Measurements from ENCODE around the gene SPOCK1. TPM values are rescaled to one million over a fixed set of nuclear protein-coding genes. Genes with fewer than 3 reads are reported as not detected.
"Not testable (repeated sequence)": the region's sequence is repeated elsewhere in the genome, so short reads cannot be mapped to it uniquely, and the experiment has no call there.

Gene SPOCK1
- total RNA-seq, 2 experiments from 2014 or later = not detected

DNA sequence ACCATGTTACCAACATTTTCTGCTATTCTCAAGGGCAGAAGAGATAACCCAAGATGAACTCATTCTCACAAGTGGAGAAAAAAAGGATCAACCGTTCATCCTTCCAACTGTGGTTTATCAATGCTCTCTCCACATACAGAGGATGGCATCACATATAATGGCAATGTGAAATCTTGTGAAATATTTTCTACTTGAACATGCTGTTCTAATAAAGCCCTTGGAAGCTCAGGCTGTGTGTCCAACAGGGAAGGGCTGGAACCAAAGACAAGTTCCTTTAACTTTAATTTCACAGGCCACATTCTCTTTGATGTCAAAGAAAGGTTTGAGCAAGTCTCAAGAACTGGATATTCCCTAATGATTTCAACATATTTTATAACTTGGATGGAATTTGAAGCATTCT lies 230.5 kb downstream of the SPOCK1 start:
- CTCF ChIA-PET = interaction anchor here (0.6 to 1.1 kb wide), 2 partner anchors 13 to 52 kb away, joined by 3 read pairs; no protein-coding TSS in a partner anchor
- no peak for DNase-seq
- H3K27ac Mint-ChIP-seq = no peak overlapping the region
- intact Hi-C loops (cut with micrococcal nuclease) = no loop called here
- peaks cover 3% of the 10 kb centered on the region for H3K27me3 Mint-ChIP-seq
- H3K36me3 Mint-ChIP-seq = no peaks in the 10 kb centered on the region
- no peaks in the 10 kb centered on the region for H3K9me3 Mint-ChIP-seq
- H3K4me1 Mint-ChIP-seq (ENCODE audit: low read depth) = no peaks in the 10 kb centered on the region
- POLR2A ChIA-PET = no interaction called here
- H3K4me3 Mint-ChIP-seq = no peak overlapping the region

DNA sequence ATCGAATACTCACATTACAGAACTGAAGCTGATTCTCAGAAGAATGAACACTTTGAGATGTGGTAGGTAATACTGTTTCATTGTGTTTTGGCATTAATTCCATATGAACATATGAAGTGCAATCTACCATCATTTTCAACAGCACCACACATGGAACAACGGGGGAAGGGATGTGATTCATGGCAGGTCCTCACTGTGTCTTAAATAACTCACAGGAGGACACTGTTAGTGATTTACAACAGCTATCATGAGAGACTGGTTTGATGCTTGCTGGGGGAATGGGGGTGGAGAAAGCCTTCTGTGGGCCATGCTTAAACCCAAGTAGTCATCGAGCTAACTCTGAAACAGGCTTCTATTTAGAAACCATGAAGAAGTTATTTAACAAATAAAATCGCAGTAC lies 232.9 kb downstream of the SPOCK1 start:
- Mint-ChIP-seq H3K27ac (no peak overlapping the region), H3K4me3 (no peak overlapping the region)
- POLR2A ChIA-PET = no interaction called here

DNA sequence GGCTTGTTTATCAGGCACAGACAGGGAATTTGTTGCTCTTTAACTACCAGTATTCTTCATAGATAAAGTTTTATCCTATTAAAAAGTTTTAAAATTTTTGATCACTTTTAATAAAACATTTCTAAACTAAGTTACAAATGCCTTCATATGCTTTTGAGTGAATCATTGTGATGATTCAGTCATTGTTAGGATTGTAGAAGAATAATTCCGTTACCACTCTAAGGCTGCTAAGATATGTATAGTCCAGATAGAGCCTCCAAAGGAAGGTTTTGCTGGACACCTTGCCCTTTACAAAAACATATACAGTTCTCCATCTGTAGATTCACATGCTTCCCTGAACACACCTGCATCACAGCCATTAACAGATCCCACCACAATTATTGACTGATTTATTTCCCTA lies 233.7 kb downstream of the SPOCK1 start:
- ChIA-PET CTCF (no interaction called here), POLR2A (no interaction called here)
- no peaks in the 10 kb centered on the region for H3K36me3 Mint-ChIP-seq
- no peaks in the 10 kb centered on the region for H3K27me3 Mint-ChIP-seq
- no peaks in the 10 kb centered on the region for H3K4me1 Mint-ChIP-seq (ENCODE audit: low read depth)
- H3K9me3 Mint-ChIP-seq = no peaks in the 10 kb centered on the region
- H3K4me3 Mint-ChIP-seq = no peak overlapping the region
- H3K27ac Mint-ChIP-seq = no peak overlapping the region
- no peak for DNase-seq
- intact Hi-C loops (cut with micrococcal nuclease) = no loop called here

More for the DNA sequence above, 232.9 kb downstream of the SPOCK1 start:
- intact Hi-C loops (cut with micrococcal nuclease) = no loop called here
- H3K27me3 Mint-ChIP-seq = no peaks in the 10 kb centered on the region
- no peaks in the 10 kb centered on the region for H3K36me3 Mint-ChIP-seq
- CTCF ChIA-PET = interaction anchor here (1.0 kb wide), 1 partner anchor 54 kb away, joined by 5 read pairs; no protein-coding TSS in a partner anchor
- no peaks in the 10 kb centered on the region for H3K4me1 Mint-ChIP-seq (ENCODE audit: low read depth)
- H3K9me3 Mint-ChIP-seq = no peaks in the 10 kb centered on the region
- DNase-seq = no peak

DNA sequence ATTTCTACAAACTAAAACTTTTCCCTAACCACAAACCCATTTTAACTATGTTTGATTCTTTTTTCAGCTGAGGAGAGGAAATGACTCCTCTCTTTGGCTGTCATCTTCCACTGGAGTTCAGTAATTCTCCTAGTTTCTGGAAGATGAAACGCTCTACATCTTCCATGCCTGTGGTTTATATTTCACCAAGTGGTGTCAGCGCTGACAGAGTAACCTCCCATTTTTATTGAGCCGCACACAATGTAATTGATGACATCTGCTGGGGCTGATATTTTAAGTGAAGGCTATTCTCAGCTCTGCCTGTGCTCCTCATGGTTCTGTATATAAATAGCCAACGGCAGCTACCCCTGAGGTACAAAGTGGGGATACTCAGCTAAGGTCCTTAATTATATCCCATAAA lies 234.6 kb downstream of the SPOCK1 start:
- Mint-ChIP-seq H3K27me3 (peaks cover 1% of the 10 kb centered on the region), H3K36me3 (no peaks in the 10 kb centered on the region), H3K27ac (no peak overlapping the region), H3K9me3 (no peaks in the 10 kb centered on the region), H3K4me1 (ENCODE audit: low read depth) (no peaks in the 10 kb centered on the region), H3K4me3 (no peak overlapping the region)
- intact Hi-C loops (cut with micrococcal nuclease) = no loop called here
- no peak for DNase-seq
- CTCF ChIA-PET = no interaction called here
- POLR2A ChIA-PET = no interaction called here

DNA sequence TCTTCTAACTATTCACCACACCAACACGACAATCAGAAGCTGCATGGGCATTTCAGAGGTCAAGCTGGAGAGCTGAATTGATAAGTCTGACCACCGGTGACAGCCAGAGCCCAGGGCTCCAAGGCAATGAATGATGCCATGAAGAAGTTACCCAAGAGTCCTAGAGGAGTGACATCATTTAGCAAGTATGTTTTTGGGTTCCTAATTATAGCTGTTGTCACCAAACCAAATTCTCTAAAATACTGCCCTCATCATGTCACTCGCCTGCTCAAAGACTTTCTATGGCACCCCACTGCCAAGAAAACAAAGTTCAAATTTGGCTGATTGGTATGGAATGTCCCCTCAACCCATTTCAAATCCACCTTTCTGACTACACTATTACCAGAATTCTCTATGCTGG lies 235.1 kb downstream of the SPOCK1 start:
- Mint-ChIP-seq H3K4me3 (no peak overlapping the region), H3K9me3 (no peaks in the 10 kb centered on the region), H3K27ac (no peak overlapping the region), H3K27me3 (peaks cover 1% of the 10 kb centered on the region), H3K4me1 (ENCODE audit: low read depth) (no peaks in the 10 kb centered on the region), H3K36me3 (no peaks in the 10 kb centered on the region)
- ChIA-PET CTCF (no interaction called here), POLR2A (no interaction called here)
- intact Hi-C loops (cut with micrococcal nuclease) = no loop called here
- DNase-seq = no peak

DNA sequence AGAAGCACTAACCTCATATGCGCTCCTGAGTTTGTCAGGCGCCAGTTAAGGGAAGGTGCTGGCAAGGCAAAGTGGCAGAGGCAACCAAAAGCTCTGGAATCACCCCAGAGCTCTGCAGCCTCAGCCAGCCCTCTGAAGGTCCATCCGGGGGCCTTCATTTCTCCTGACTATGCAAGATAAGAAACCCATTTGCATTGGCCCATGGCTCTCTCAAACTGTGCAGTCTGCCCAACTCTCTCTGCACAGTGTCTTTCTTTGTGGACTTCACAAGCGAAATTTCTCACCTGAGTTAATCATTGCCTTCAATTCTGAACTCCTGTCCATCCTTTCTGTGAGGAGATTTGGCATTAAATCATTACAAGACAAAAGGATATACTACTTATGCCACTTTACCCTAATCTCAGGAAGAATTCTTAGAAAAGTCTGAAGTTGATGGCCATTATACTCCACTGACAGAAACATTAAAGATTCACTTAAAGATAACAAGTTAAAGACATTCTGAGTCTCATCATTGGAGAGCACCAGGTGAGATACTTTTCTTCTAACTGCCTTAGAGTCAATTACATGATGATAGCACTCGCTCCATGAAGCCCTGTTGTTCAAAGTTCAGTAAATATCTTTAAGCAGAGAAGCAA lies 235.6 kb downstream of the SPOCK1 start:
- Mint-ChIP-seq H3K4me3 (no peak overlapping the region), H3K9me3 (no peaks in the 10 kb centered on the region), H3K27me3 (peaks cover 1% of the 10 kb centered on the region), H3K36me3 (no peaks in the 10 kb centered on the region), H3K4me1 (ENCODE audit: low read depth) (no peaks in the 10 kb centered on the region), H3K27ac (no peak overlapping the region)
- POLR2A ChIA-PET = no interaction called here
- CTCF ChIA-PET = no interaction called here
- intact Hi-C loops (cut with micrococcal nuclease) = no loop called here
- DNase-seq = no peak

DNA sequence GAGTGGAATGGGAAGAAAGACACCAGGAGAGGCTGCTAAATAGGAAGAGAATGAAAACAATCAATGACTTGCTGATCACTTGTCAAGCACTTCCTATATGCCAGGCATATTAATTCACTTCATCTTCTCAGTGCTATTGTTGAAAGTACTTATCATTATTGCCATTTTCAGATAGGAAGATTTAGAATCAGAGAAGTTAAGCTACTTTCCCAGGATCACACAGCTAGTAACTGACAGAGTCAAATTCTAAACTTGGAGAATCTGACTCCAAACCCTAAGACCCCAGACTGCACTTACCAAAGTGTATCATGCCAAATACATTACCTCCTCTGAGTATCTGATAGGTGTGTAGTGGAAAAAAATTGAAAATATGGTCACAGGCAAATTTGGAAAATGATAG lies 236.3 kb downstream of the SPOCK1 start:
- Mint-ChIP-seq H3K36me3 (no peaks in the 10 kb centered on the region), H3K4me3 (no peak overlapping the region), H3K4me1 (ENCODE audit: low read depth) (no peaks in the 10 kb centered on the region), H3K27ac (no peak overlapping the region), H3K9me3 (no peaks in the 10 kb centered on the region), H3K27me3 (peaks cover 1% of the 10 kb centered on the region)
- POLR2A ChIA-PET = no interaction called here
- DNase-seq = no peak
- CTCF ChIA-PET = no interaction called here
- intact Hi-C loops (cut with micrococcal nuclease) = no loop called here

DNA sequence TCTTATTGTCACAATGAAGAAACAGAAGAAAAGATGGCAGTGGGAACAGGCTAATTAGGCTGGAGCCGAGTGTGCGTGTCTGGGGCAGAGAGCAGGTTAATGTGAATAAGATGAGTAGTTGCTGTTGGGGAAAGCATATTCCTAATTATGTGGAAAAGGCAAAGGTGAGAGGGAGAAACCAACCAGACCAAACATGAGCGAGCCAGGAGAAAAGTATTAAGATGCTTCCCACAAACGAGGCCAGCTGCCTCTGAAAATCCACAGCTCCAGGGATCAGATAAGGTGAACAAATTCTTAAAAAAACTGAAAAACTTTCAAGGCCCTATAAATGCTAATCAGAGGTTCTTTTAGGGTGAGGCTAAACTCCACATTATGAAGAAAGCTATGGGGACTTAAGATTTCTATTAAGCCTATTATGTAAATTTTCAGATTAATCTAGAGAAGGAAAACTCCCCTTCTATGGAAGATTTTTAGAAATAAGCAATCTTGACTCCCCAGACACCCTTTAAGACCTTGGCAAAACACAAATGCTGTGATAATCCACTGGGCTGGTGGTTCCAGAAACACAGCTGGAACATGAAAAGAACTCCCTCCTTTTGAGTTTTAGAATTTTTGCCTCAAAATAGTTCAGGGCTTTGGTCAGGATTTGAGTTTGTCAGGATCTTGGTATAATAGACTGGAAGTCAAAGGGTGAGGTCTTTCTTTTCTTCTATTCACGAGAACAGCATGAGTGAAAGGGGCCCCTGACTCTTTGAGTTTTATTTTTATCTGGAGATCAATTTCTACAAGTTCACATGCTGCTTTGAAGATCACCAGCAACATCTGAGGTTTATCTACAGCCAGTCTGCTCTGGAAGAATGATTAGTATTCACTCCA lies 238.1 kb downstream of the SPOCK1 start:
- POLR2A ChIA-PET = no interaction called here
- H3K36me3 Mint-ChIP-seq = no peaks in the 10 kb centered on the region
- intact Hi-C loops (cut with micrococcal nuclease) = no loop called here

DNA sequence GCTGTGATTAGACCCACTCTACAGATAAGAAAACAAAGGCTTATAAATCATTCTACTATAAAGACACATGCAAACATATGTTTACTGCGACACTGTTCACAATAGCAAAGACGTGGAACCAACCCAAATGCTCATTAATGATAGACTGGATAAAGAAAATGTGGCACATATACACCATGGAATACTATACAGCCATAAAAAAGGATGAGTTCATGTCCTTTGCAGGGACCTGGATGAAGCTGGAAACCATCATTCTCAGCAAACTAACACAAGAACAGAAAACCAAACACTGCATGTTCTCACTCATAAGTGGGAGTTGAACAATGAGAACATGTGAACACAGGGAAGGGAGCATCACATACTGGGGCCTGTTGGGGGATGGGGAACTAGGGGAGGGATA lies 240.0 kb downstream of the SPOCK1 start:
- POLR2A ChIA-PET; H3K4me1 Mint-ChIP-seq (ENCODE audit: low read depth); H3K4me3 Mint-ChIP-seq; H3K36me3 Mint-ChIP-seq; H3K9me3 Mint-ChIP-seq; DNase-seq; H3K27ac Mint-ChIP-seq; H3K27me3 Mint-ChIP-seq; CTCF ChIA-PET; intact Hi-C loops (cut with micrococcal nuclease): not testable (repeated sequence)

More for the DNA sequence above, 238.1 kb downstream of the SPOCK1 start:
- H3K27ac Mint-ChIP-seq = no peak overlapping the region
- CTCF ChIA-PET = no interaction called here
- no peak for DNase-seq
- H3K4me1 Mint-ChIP-seq (ENCODE audit: low read depth) = no peaks in the 10 kb centered on the region
- no peak overlapping the region for H3K4me3 Mint-ChIP-seq
- no peaks in the 10 kb centered on the region for H3K9me3 Mint-ChIP-seq
- peaks cover 1% of the 10 kb centered on the region for H3K27me3 Mint-ChIP-seq

DNA sequence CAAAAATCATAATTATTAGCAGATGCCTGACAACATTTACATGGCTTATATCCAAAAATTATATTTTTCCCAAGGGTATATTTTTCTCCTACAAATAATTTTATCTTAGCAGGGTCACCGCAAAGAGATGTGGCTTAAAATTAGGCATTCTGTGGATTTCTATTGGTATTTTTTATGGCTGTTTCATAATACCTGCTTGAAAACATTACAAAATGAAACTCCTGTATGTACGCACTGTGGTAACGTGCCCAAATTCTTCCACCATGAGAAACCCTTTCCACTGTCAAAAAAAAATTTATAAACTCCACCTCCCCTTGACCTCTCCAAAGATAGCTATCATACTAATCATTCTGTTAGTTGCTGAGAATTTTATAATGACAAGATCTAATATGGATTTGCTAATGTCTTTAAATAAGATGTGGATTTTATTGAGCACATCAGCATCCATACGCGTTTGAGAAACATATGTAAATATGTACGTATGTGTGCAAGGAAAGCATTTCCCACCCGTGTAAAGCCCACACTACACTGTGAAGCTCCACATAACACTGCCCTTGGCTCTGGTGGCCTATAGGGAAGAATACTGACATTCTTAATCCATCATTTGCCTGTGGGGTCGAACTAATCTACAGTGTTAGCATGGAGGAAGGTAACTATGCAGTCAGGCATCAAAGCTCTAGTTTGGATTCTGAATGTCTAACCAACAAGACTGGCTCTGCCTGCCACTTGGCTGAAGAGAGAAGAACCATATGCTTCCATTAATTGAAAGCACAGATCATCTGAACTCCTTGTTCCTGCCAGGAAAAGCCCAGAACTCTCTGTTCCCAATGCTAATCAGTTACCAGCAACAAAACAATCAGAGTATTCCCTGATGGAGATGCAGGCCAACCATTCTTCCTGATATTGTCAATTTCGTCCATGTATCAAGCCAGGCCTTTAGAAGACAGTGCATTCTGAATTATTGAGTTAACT lies 244.7 kb downstream of the SPOCK1 start:
- ChIA-PET CTCF (no interaction called here), POLR2A (no interaction called here)
- peaks cover 3% of the 10 kb centered on the region for H3K27me3 Mint-ChIP-seq

DNA sequence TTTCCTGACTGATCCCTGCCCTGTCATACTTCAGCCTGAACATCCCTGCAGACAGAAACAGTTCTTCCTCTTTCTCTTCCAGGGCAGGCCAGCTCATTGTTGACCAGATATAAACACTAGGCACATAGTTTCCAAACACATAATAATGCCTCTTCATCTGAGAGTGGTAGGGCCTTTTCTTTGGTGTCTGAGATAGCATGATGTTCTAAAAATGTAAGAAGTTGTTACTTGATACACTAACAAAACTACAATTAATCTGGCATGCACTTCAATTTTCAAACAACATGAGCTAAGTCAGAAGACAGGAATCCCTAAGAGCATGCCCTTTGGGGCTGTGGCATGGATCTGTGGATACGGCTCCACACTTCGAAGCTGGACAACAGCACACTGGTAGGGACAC lies 246.6 kb downstream of the SPOCK1 start:
- Mint-ChIP-seq H3K36me3 (no peaks in the 10 kb centered on the region), H3K9me3 (no peaks in the 10 kb centered on the region), H3K4me1 (ENCODE audit: low read depth) (no peaks in the 10 kb centered on the region), H3K27ac (no peak overlapping the region), H3K27me3 (peaks cover 3% of the 10 kb centered on the region), H3K4me3 (no peak overlapping the region)
- ChIA-PET POLR2A (no interaction called here), CTCF (no interaction called here)
- no peak for DNase-seq
- intact Hi-C loops (cut with micrococcal nuclease) = no loop called here

More for the DNA sequence above, 244.7 kb downstream of the SPOCK1 start:
- no peak for DNase-seq
- no peak overlapping the region for H3K4me3 Mint-ChIP-seq
- H3K4me1 Mint-ChIP-seq (ENCODE audit: low read depth) = no peaks in the 10 kb centered on the region
- H3K27ac Mint-ChIP-seq = no peak overlapping the region
- H3K36me3 Mint-ChIP-seq = no peaks in the 10 kb centered on the region
- intact Hi-C loops (cut with micrococcal nuclease) = no loop called here
- no peaks in the 10 kb centered on the region for H3K9me3 Mint-ChIP-seq

DNA sequence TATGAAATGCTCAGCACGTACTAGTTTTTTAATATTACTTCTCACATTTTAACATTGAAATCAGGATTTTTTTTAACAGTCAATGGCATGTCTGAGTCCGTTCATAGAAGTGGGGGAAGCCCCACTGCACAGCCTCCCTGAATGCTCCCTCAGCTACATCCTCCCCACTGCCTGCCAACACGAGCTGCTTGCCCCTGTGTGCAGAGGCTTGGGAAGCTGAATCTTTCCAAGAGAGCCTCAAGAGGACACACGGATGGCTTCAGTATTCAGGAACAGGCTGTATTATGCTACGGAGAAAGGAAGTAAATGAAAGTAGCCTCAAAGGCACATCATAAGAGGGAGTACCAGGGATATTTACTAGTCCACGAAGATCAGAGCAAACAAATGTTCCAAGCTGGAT lies 248.7 kb downstream of the SPOCK1 start:
- ChIA-PET POLR2A (no interaction called here), CTCF (interaction anchor here (1.3 kb wide), 1 partner anchor 70 kb away, joined by 3 read pairs; no protein-coding TSS in a partner anchor)
- no peak overlapping the region for H3K4me3 Mint-ChIP-seq
- H3K27me3 Mint-ChIP-seq = peaks cover 3% of the 10 kb centered on the region
- intact Hi-C loops (cut with micrococcal nuclease) = no loop called here
- DNase-seq = no peak
- no peaks in the 10 kb centered on the region for H3K4me1 Mint-ChIP-seq (ENCODE audit: low read depth)
- H3K36me3 Mint-ChIP-seq = no peaks in the 10 kb centered on the region
- no peak overlapping the region for H3K27ac Mint-ChIP-seq
- H3K9me3 Mint-ChIP-seq = no peaks in the 10 kb centered on the region

Measured in activated CD4-positive, alpha-beta memory T cell treated with anti-CD3 and anti-CD28 coated beads for 36 hours (primary cell).